Measurements from ENCODE around the gene KRT10.
"Not testable (repeated sequence)": the region's sequence is repeated elsewhere in the genome, so short reads cannot be mapped to it uniquely, and the experiment has no call there.

Gene KRT10

DNA sequence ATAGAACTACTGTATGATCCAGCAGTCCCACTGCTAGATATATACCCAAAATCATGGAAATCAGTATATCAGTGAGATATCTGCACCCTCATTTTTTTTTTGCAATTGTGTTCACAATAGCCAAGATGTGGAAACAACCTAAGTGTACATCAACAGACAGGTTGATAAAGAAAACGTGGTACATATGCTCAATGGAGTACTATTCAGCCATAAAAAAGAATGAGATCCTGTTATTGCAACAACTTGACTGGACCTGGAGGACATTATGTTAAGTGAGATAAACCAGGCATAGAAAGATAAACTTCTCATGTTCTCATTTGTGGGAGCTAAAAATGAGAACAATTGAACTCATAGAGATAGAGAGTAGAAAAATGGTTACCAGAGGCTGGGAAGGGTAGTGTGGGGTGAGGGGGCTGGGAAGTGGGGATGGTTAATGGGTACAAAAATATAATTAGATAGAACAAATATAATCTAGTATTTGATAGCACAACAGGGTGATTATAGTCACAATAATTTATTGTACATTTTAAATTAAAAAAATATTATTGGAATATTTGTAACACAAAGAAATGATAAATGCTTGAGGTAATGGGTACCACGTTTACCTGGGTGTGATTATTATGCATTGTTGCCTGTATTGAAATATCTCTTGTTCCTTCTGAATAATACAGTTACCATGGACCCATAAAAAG, 7.8 kb upstream of the KRT10 start:
- DNase-seq: no peak

DNA sequence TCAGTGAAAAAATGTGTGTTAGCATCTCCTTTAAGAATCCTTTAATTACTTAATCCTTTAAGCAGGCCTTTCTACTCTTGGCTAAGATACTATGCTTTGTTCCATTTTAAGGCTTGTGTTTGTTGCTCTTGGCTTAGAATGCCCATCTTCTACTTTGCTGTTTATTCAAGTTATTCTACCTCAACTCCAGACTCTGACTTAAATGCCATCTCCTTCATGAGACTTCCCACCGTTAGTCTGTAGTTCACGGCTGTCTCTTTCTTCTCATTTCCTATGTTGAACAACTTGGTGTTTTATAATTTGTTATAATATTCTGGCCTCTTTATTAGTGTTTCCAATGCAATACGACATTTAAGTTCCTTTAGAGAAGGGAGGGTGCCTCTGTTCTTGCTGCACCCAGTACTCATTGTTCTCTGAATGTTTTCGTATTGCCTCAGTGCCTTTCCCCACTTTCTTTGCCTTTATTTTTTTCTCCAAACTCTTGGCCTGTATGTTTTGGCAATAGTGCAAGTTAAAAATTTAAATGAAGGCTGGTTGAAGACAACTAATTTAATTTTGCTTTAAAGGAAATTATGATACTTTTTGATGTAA, 6.1 kb upstream of the KRT10 start:
- no peak for DNase-seq

DNA sequence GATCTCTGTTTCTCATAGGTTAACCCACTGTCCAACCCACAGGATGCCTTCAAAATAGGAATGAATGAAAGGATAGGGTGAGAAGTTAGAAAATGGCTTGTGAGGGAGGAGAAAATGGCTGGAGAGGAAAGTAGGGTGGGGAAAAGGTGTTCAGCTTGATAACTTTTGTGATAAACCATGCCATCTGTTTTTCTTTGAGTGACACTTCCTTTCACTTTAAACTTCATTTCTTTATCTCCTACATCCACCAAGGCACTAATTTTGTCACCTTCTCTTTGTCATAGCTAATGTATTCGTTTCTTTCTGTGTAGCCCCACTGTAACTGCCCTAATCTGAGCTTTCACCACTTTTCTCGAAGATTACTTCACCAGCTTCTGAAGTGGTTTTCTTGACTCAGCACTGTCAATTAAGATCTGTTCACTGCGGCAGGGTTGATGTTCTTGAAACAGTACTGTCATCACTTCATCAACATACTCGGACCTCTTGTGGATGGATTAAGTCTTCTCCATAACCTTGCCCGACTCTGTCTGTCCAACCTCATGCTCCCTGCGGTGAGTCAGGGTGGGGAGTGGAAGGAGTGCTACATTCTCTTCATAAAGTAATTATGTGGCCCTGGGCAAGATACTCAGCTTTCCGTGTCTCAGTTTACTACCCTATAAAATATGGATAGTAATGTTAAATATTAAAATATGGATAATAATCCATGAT, 5.5 kb upstream of the KRT10 start:
- no peak for DNase-seq

DNA sequence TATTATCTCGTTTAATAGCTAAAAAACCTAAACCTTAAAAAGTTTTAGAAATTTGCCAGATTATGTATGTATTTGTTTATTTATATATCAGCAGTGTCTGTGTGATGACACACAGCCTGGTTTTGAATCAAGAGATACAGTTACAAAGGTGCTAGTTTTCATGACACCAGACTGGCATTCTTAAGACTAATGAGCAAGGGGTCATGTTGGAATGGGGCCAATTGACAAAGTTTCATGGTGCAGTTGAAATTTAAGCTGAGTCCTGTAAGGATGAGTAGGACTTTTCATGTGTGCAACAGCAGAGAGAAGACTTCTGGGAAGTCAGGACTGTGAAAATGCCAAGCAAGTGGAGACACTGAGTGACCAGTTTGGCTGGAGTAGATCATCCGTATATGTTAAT, 3.2 kb upstream of the KRT10 start:
- no peak for DNase-seq

DNA sequence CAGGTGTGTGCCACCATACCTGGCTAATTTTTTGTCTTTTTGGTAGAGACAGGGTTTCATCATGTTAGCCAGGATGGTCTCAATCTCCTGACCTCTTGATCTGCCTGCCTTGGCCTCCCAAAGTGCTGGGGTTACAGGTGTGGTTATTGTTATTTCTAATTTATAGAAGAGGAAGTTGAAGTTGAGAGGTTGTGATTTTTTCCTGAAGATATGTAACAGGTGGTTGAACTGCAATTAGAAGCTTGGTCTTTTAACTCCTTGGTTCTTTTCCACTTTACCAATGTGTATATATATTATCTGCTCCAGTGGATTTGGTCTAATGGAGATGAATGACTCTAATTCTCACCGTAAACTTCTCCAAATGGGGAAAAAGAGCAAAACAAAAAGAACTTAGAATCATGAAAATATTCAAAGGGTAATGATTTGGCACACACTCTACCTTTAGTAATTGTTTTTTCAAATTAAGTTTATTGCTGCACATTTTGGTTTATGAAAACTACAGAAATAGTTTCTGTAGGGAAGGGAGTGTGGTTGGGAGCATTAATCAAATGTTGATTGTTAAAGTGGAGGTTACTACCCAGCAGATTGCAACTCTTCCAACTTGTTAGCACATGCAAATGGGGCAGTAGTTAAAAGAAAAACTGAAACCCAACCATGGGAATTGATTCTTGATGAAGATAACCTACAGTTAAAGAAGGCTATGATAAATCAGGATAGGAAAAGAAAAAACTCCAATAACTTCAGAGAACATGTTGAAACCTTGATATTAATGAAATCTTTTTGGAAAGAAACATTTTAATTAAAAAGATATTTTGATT, 1.8 kb upstream of the KRT10 start:
- DNase-seq: no peak

DNA sequence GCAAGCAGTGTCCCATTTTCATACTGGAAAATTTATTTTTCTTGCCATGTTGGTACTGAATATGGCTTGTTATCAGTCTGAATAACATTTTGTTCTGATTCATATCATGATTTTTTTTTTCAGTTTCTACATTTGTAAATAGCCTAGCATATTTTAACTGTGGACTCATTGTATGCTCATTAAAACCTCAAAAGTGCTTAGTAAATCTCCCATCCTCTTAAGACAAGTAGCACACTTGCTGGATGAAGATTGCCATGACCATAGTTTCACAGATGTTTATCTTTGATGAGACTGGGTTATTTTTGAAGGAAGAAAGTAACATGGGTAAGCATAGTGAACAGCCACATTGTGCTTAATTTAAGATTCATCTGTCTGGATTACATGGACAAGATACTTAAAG, 878 bp downstream of the KRT10 start:
- DNase-seq: no peak

DNA sequence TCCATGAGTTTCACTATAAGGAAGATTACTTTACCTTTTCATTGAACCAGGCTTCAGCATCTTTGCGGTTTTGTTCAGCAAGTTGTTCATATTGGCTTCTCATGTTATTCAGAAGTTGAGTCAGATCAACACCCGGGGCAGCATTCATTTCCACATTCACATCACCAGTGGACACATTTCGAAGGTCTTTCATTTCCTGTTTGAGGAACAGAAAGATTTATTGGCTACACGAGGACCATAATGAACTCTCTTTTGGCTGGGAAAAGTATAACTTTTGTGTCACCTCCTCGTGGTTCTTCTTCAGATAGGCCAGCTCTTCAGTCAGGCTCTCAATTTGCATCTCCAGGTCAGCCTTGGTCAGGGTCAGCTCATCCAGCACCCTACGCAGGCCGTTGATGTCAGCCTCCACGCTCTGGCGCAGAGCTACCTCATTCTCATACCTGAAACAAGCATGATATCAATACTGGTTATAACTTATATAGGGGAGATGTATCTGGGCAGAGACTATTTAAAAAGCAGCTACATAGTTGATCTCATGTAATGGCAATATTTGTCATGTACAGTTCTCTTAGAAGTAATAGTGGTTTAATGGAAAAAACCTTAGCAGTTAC, 2.1 kb downstream of the KRT10 start:
- no peak for DNase-seq

DNA sequence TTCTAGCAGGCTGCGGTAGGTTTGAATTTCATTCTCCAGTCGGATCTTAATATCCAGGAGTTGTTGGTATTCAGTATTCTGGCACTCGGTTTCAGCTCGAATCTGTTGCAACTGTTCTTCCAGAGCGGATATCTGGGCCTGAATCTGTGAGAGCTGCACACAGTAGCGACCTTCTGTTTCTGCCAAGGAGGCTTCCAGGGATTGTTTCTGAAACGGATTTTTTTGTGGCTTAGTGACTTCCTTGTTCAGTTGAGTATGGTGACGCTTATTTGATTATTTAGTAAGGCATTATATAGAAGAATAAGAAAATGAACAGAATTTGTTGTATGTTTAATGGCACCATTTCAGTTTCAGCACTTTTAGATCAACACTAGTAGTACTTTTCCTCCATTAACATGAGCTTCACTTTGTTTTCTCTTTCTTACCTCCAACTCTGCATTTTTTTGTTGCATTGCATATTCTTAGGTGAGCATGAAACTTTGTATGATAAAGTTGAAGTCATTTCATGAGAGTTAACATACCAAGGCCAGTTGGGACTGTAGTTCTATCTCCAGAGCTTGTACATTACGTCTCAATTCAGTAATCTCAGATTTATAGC, 2.8 kb downstream of the KRT10 start:
- no peak for DNase-seq

DNA sequence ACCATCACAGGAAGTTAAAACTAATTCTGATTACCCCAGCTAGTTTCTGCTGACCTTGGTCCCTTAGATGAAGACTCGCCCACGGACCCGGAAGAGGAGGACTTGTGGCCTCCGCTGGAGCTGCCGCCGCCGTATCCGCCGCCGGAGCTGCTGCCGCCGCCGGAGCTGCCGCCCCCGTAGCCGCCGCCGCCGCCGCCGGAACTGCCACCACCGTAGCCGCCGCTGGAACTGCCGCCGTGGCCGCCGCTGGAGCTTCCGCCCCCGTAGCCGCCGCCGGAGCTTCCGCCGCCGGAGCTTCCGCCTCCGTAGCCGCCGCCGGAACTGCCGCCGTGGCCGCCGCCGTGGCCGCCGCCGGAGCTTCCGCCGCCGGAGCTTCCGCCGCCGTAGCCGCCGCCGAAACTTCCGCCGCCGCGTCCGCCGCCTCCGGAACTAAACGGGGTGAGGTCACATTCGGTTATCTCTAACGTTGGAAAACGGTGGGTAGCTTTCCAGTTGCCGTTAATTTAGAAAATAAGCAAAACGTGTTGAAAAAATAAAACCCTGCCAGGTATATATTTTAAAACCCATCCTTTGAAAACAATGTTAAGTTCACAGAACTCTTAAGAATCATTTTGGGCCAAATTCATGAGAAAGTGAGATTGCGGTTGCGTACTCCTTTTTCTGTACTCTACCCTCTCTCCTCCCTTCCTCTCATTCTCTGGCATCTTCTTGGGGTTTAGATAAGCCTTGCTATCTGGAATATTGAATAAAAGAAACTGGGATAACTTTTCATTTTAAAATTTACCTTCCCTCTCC, 3.5 kb downstream of the KRT10 start:
- DNase-seq: peak; percentile 71

DNA sequence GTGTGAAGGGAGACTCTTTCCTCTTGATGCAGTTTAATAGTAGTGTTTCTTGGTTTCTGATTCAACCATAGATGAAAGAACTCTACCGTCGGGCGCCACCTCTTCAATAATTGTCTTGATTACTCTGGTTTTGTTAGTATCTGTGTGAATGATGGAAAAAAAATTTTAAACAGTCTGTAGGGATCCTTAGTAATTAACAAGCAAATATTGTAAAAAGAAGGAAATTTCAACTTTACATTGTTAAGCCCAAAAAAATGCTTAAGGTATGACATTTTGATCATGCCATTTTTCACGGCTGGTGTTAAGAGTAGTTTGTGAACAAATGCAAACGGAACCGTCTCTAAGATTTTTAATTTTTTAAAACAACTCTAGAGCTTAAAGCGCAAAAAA, 4.1 kb downstream of the KRT10 start:
- DNase-seq: no peak

DNA sequence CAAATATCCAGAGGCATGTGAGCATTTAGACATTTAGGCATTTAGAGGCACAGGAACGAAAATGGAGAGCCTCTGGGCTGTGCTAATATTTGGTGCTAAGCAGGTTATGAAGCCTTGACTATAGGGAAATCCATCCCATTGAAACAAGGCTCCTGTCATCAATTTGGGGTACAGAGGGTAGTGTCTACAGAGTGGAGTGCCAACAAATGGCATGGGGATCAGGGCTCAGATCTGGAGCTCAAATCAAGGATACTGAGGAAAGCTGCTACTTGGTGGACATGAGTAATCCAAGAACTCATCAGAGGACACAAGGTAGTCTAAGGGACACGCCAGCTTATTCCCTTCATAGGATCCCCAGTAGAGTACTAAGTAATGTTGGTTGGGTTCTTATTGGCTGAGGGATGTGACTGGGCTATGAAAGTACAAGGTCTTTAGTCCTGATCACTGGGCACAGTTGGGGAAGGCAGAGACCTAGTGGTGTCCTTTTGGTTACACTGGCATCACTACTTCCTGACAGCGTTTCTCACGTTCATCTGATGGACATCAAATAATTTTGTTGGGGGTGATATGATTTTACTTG, 5.2 kb downstream of the KRT10 start:
- DNase-seq: no peak

DNA sequence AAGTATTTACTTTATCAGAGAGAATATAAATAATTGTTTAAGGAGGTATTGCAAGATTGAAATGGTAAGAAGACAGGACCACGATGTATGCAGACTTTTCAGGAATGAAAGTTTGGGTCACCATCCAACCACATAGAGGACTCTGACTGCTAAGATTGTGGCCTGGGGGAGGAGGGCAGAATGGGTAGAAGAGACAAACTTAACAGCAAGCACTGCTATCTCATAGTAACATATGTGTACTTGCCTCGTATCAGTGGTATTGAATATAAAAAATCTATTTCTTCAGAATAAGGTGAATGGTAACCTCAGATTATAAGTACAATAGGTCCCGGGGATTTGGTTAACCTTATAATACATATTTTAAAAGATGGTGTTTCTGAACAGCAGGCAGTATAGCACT, 5.8 kb downstream of the KRT10 start:
- DNase-seq: no peak

DNA sequence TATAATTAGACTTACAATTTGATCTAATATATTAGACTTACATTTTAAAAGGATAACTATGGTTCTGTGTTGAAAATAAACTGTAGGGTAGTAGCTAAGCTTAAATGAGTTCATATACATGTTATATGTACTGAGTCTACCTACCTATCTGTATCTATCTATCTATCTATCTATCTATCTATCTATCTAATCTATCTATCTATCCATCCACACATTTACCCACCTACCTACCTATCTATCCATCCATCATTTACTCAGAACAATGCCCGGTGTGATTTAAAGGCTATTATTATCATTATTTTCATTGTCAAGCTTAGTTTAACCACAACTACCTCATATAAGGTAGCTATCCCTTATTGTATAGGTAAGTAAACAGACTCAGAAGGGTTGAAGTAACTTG, 7.0 kb downstream of the KRT10 start:
- DNase-seq: no peak

DNA sequence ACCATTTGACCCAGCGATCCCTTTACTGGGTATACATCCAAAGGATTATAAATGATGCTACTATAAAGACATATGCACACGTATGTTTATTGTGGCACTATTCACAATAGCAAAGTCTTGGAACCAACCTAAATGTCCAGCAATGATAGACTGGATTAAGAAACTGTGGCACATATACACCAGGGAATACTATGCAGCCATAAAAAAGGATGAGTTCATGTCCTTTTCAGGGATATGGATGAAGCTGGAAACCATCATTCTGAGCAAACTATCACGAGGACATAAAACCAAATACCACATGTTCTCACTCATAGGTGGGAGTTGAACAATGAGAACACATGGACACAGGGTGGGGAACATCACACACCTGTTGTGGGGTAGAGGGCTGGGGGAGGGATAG, 7.8 kb downstream of the KRT10 start:
- not testable (repeated sequence) for DNase-seq

DNA sequence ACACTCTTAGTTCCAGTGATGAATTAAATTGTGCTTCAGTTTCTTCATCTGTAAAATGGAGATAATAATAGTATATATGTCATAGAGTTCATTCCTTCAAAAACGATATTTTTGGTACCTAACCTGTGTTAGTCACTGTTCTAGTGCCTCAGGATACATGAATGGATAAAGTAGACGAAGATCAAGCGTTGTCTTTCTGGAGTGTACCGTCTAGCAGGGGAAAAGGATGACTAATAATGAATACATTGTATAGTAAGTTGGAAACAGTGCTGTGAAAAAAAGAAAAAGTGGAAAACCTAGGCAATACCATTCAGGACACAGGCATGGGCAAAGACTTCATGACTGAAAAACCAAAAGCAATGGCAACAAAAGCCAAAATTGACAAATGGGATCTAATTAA, 8.6 kb downstream of the KRT10 start:
- DNase-seq: no peak

DNA sequence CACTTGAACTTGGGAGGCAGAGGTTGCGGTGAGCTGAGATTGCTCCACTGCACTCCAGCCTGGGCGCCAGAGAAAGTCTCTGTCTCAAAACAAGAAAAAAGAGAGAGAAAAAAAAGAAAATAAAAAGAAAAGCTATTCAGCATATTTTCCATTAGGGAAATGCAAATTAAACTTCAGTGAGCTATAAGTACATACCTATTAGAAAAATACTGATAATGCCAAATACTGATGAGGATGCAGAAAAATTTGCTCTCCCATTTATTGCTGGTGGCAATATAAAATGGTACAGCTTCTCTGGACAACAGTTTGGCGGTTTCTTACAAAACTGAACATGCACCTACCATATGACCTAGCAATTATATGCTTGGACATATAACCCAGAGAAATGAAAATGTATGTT, 9.8 kb downstream of the KRT10 start:
- no peak for DNase-seq

DNA sequence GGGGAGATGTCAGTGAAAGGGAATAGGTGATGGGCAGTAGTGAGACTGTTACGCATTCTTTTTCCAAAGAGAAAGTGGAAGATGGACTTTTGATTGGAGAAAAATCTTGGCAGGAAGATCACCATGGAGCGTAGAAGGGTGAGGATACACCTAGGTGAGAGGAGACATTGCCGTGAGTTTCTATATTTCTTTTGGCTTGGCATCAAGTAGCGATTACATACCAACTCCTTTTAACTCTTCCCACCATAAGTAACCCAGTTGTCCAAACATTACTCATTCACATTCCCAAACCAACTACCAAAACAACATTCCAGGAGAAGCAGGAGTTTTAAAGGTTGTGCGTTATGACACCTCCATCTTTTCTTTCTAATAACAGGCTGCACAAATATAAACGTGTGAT, 11.9 kb downstream of the KRT10 start:
- DNase-seq: no peak

DNA sequence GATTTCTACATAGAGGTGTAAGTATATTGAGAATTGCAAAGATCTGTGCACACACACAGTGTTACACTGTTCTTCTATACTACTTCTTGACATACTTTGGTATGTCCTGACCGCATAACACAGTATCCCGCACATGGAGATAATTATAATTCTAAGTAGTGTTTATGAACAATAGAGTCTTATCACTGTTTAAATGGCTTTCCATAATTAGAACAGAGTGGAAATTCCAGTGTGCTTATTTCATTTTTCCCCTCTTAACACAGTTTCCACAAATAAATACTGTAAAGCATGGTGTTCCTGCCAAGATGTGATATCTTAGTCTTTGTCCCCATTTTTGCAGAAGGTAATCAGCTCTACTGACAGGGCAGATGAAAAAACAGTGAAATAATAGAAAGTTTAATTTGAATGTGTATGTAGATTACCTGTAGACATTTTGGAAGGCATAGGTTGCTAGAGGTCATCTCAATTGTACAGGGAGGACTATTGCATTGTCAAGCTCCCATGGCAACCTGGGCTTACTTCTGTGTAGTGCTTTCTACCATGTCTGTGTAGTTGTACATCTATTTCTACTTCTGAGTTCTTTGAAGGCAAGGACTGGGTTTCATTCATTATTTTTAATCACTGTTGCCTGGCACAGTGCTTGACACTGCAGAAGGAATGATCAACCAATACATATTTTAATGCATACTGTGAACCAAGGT, 12.5 kb downstream of the KRT10 start:
- DNase-seq: no peak

DNA sequence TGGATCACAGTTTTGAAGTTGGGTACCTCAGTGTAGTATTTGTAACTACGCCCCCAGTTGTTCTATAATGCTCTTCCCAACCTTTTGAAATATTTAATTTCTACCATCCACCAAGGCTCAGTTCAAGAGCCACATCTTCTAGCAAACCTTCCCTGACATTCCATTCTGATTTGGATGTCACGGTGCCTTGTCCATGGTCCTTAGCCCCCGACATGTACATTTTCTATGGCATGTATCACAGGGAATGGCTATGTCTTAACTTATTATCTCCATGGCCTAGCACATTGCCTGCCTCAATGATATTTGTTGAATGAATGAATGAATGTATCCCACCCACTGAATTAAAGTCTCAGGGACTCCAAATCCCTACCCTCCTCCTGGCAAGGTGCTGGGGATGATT, 16.3 kb downstream of the KRT10 start:
- no peak for DNase-seq

DNA sequence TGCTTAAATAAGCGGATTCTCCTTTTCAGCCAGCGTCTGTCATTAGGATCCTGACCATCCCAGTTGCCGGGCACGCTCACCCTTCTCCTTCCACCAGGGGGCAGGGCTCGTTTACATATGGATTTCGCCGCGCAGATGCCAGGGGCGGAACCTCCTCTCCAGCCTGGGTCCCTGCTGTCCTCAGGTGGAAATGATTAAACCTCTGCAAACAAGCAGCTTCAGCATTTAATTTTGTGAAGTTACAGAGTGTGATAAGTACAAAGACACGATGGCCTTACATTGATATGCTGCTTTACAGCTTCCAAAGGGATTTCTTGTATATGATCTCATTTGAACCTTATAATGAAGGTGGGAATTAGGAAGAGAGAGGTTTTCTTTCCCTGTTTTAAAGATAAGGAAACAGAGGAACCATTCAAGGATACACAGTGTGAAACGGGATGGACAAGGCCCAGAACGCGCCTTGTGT, 18.8 kb downstream of the KRT10 start:
- peak; percentile 76 for DNase-seq

DNA sequence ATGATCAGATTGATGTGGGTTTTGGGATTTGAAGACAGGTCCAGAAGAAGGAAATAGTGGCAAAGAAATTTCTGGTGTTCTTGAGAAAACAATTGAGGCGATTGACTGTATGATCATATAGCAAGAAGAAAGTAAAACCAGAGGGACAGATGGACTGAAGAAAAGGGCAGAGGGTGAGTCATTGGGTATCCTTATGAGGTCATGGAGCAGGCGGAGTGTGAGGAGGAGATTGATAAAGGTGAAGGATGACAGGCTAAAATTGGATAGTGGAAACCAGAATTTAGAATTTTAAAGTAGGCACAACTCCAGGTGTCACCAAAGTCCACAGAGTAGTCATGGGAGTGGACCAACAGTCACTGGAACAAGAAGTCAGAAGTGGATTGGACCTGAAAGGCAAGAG, 21.3 kb downstream of the KRT10 start:
- no peak for DNase-seq
